ENCODE measurements around the gene ERICH4.

ERICH4 gene

GRCh38 chr19:41412953-41413352 lies 30.0 kb upstream of the ERICH4 start:
- FAIRE-seq (no peak), DNase-seq (ENCODE audit: extremely low spot score, insufficient read length, low read depth) (no peak)

GRCh38 chr19:41413947-41414346 lies 29.0 kb upstream of the ERICH4 start:
- DNase-seq (ENCODE audit: extremely low spot score, insufficient read length, low read depth) (no peak), FAIRE-seq (no peak)

GRCh38 chr19:41414461-41414860 lies 28.5 kb upstream of the ERICH4 start:
- FAIRE-seq (no peak), DNase-seq (ENCODE audit: extremely low spot score, insufficient read length, low read depth) (no peak)

GRCh38 chr19:41415154-41415571 lies 27.8 kb upstream of the ERICH4 start:
- DNase-seq (ENCODE audit: extremely low spot score, insufficient read length, low read depth) = no peak

GRCh38 chr19:41416194-41416674 lies 26.7 kb upstream of the ERICH4 start:
- FAIRE-seq (no peak), DNase-seq (ENCODE audit: extremely low spot score, insufficient read length, low read depth) (no peak)

More at GRCh38 chr19:41415154-41415571, 27.8 kb upstream of the ERICH4 start:
- no peak for FAIRE-seq

- no peak for FAIRE-seq
- no peak for DNase-seq (ENCODE audit: extremely low spot score, insufficient read length, low read depth)
These were observed 22.7 kb upstream of the ERICH4 start for GRCh38 chr19:41420101-41420880.

- no peak for DNase-seq (ENCODE audit: extremely low spot score, insufficient read length, low read depth)
These were observed 21.6 kb upstream of the ERICH4 start for GRCh38 chr19:41421314-41421713.

GRCh38 chr19:41421973-41422372 lies 21.0 kb upstream of the ERICH4 start:
- DNase-seq (ENCODE audit: extremely low spot score, insufficient read length, low read depth) = no peak
- no peak for FAIRE-seq

More at GRCh38 chr19:41421314-41421713, 21.6 kb upstream of the ERICH4 start:
- no peak for FAIRE-seq

GRCh38 chr19:41422456-41422855 lies 20.5 kb upstream of the ERICH4 start:
- DNase-seq (ENCODE audit: extremely low spot score, insufficient read length, low read depth) (no peak), FAIRE-seq (no peak)

GRCh38 chr19:41422955-41423354 lies 20.0 kb upstream of the ERICH4 start:
- no peak for DNase-seq (ENCODE audit: extremely low spot score, insufficient read length, low read depth)

GRCh38 chr19:41424335-41425173 lies 18.4 kb upstream of the ERICH4 start:
- no peak for FAIRE-seq
- DNase-seq (ENCODE audit: extremely low spot score, insufficient read length, low read depth) = no peak

More at GRCh38 chr19:41422955-41423354, 20.0 kb upstream of the ERICH4 start:
- no peak for FAIRE-seq

GRCh38 chr19:41425174-41426115 lies 17.5 kb upstream of the ERICH4 start:
- DNase-seq (ENCODE audit: extremely low spot score, insufficient read length, low read depth) (no peak), FAIRE-seq (no peak)

- FAIRE-seq (no peak), DNase-seq (ENCODE audit: extremely low spot score, insufficient read length, low read depth) (no peak)
These were observed 16.7 kb upstream of the ERICH4 start for GRCh38 chr19:41426116-41426841.

GRCh38 chr19:41426952-41427646 lies 15.9 kb upstream of the ERICH4 start, which contains the start of gene B3GNT8:
TSS of gene B3GNT8 (minus strand) at chr19:41427374. CDS start at chr19:41426778, 596 bp downstream.
- no peak for DNase-seq (ENCODE audit: extremely low spot score, insufficient read length, low read depth)
- FAIRE-seq = no peak

GRCh38 chr19:41427647-41428480 lies 15.1 kb upstream of the ERICH4 start:
- DNase-seq (ENCODE audit: extremely low spot score, insufficient read length, low read depth) = no peak
- FAIRE-seq = no peak

GRCh38 chr19:41428481-41428859 lies 14.5 kb upstream of the ERICH4 start:
- no peak for FAIRE-seq
- DNase-seq (ENCODE audit: extremely low spot score, insufficient read length, low read depth) = no peak

GRCh38 chr19:41430922-41431321 lies 12.0 kb upstream of the ERICH4 start:
- DNase-seq (ENCODE audit: extremely low spot score, insufficient read length, low read depth) (no peak), FAIRE-seq (no peak)
